ENCODE data around the gene APBA2.

The APBA2 gene

GRCh38 chr15:29087521-29088285, 201.9 kb downstream of the APBA2 start:
- H3K4me2 ChIP-seq (ENCODE audit: low read depth, low read length, poor library complexity, severe bottlenecking): no peak overlapping the region
- no peaks in the 10 kb centered on the region for H3K9me2 ChIP-seq (replicated peaks; ENCODE audit: low read depth, low read length)
- TF ChIP-seq CTCF (conservative IDR thresholded peaks at IDR 0.05; ENCODE audit: low read length): no peak
- TF ChIP-seq EZH2phosphoT487 (IDR thresholded peaks at IDR 0.05; ENCODE audit: borderline replicate concordance): no peak
- H4K20me1 ChIP-seq (ENCODE audit: insufficient read depth, low read length, poor library complexity, severe bottlenecking): no peaks in the 10 kb centered on the region
- H3K79me2 ChIP-seq (ENCODE audit: insufficient read depth, low read length): no peaks in the 10 kb centered on the region
- H2AFZ ChIP-seq (ENCODE audit: low read length): no peak overlapping the region
- H3K36me3 ChIP-seq (ENCODE audit: insufficient read depth, low read length): peaks cover 5% of the 10 kb centered on the region; the same call in 1 of the 2 replicates
- no peak overlapping the region for H3K9ac ChIP-seq (ENCODE audit: low read depth, low read length, poor library complexity, severe bottlenecking)
- H3K4me1 ChIP-seq (ENCODE audit: insufficient read depth, low read length, poor library complexity, severe bottlenecking): peaks cover 5% of the 10 kb centered on the region
- no peaks in the 10 kb centered on the region for H3F3A ChIP-seq (ENCODE audit: low read depth)
- H3K4me3 ChIP-seq (ENCODE audit: low read length, poor library complexity, severe bottlenecking): no peak overlapping the region
- H3K9me3 ChIP-seq (ENCODE audit: insufficient read depth, low read depth, low read length): peaks cover 5% of the 10 kb centered on the region; the same call in 1 of the 2 replicates
- no peaks in the 10 kb centered on the region for H3K27me3 ChIP-seq (ENCODE audit: insufficient read depth, low read length, poor library complexity, severe bottlenecking)

GRCh38 chr15:29088666-29089065, 202.9 kb downstream of the APBA2 start:
- Histone ChIP-seq H3K36me3 (ENCODE audit: insufficient read depth, low read length) (peaks cover 7% of the 10 kb centered on the region; the same call in 1 of the 2 replicates), H3K27me3 (ENCODE audit: insufficient read depth, low read length, poor library complexity, severe bottlenecking) (no peaks in the 10 kb centered on the region), H3K9me3 (ENCODE audit: insufficient read depth, low read depth, low read length) (peaks cover 5% of the 10 kb centered on the region; the same call in 1 of the 2 replicates), H3K9me2 (replicated peaks; ENCODE audit: low read depth, low read length) (no peaks in the 10 kb centered on the region), H3K9ac (ENCODE audit: low read depth, low read length, poor library complexity, severe bottlenecking) (no peak overlapping the region), H3K79me2 (ENCODE audit: insufficient read depth, low read length) (no peaks in the 10 kb centered on the region), H3F3A (ENCODE audit: low read depth) (no peaks in the 10 kb centered on the region), H2AFZ (ENCODE audit: low read length) (no peak overlapping the region), H3K4me3 (ENCODE audit: low read length, poor library complexity, severe bottlenecking) (no peak overlapping the region), H4K20me1 (ENCODE audit: insufficient read depth, low read length, poor library complexity, severe bottlenecking) (no peaks in the 10 kb centered on the region), H3K4me2 (ENCODE audit: low read depth, low read length, poor library complexity, severe bottlenecking) (no peak overlapping the region), H3K4me1 (ENCODE audit: insufficient read depth, low read length, poor library complexity, severe bottlenecking) (peaks cover 5% of the 10 kb centered on the region)
- no peak for TF ChIP-seq EZH2phosphoT487 (IDR thresholded peaks at IDR 0.05; ENCODE audit: borderline replicate concordance)

- H2AFZ ChIP-seq (ENCODE audit: low read length): no peak overlapping the region
- TF ChIP-seq EZH2phosphoT487 (IDR thresholded peaks at IDR 0.05; ENCODE audit: borderline replicate concordance): no peak
- TF ChIP-seq CTCF (conservative IDR thresholded peaks at IDR 0.05; ENCODE audit: low read length): peak; percentile 66
- H3K79me2 ChIP-seq (ENCODE audit: insufficient read depth, low read length): no peaks in the 10 kb centered on the region
- H3K4me2 ChIP-seq (ENCODE audit: low read depth, low read length, poor library complexity, severe bottlenecking): peak overlapping the region; percentile 56
- peak overlapping the region; percentile 30 for H3K9ac ChIP-seq (ENCODE audit: low read depth, low read length, poor library complexity, severe bottlenecking)
- peak overlapping the region; percentile 39 for H3K4me3 ChIP-seq (ENCODE audit: low read length, poor library complexity, severe bottlenecking)
- no peaks in the 10 kb centered on the region for H3F3A ChIP-seq (ENCODE audit: low read depth)
- H3K27me3 ChIP-seq (ENCODE audit: insufficient read depth, low read length, poor library complexity, severe bottlenecking): no peaks in the 10 kb centered on the region
- H4K20me1 ChIP-seq (ENCODE audit: insufficient read depth, low read length, poor library complexity, severe bottlenecking): no peaks in the 10 kb centered on the region
- peaks cover 5% of the 10 kb centered on the region for H3K4me1 ChIP-seq (ENCODE audit: insufficient read depth, low read length, poor library complexity, severe bottlenecking)
- no peaks in the 10 kb centered on the region for H3K9me3 ChIP-seq (ENCODE audit: insufficient read depth, low read depth, low read length)
- H3K36me3 ChIP-seq (ENCODE audit: insufficient read depth, low read length): peaks cover 14% of the 10 kb centered on the region; the same call in 1 of the 2 replicates
- no peaks in the 10 kb centered on the region for H3K9me2 ChIP-seq (replicated peaks; ENCODE audit: low read depth, low read length)
Observed at GRCh38 chr15:29089731-29090616, 204.2 kb downstream of the APBA2 start.
